NCI-H82 treated with DMSO at 0.1 percent for 48 hours (cell line): ENCODE results near the gene CORO1A.
"Not testable (repeated sequence)": the region's sequence is repeated elsewhere in the genome, so short reads cannot be mapped to it uniquely, and the experiment has no call there.

Experiments used
- DNase-seq: peaks from one replicate; lab custom pipeline; 2025; ENCODE audit not compliant: unreplicated experiment; lab: John Stamatoyannopoulos, UW

Gene CORO1A

DNA sequence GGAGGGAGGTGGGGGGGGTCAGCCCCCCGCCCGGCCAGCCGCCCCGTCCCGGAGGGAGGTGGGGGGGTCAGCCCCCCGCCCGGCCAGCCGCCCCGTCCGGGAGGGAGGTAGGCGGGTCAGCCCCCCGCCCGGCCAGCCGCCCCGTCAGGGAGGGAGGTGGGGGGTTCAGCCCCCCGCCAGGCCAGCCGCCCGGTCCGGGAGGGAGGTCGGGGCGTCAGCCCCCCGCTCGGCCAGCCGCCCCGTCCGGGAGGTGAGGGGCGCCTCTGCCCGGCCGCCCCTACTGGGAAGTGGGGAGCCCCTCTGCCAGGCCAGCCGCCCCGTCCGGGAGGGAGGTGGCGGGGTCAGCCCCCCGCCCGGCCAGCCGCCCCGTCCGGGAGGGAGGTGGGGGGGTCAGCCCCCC, 14.0 kb upstream of the CORO1A start:
- DNase-seq = not testable (repeated sequence)

DNA sequence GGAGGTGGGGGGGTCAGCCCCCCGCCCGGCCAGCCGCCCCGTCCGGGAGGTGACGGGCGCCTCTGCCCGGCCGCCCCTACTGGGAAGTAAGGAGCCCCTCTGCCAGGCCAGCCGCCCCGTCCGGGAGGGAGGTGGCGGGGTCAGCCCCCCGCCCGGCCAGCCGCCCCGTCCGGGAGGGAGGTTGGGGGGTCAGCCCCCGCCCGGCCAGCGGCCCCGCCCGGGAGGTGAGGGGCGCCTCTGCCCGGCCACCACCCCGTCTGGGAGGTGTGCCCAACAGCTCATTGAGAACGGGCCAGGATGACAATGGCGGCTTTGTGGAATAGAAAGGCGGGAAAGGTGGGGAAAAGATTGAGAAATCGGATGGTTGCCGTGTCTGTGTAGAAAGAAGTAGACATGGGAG, 13.3 kb upstream of the CORO1A start:
- not testable (repeated sequence) for DNase-seq

- no peak for DNase-seq
Observed at GRCh38 chr16:30173054-30173453, 10.3 kb upstream of the CORO1A start.

DNA sequence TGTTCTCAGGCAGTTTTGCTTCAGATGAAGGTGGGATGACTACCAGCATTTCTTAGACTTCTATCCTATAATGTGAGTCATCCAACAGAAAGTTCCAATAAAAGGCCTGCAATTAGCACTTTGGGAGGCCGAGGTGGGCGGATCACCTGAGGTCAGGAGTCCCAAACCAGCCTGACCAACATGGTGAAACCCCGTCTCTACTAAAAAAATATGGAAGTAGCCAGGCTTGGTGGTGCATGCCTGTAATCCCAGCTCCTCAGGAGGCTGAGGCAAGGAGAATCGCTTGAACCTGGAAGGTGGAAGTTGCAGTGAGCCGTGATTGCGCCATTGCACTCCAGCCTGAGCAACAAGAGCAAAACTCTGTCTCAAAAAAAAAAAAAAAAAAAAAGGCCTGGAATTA, 6.5 kb upstream of the CORO1A start:
- DNase-seq = not testable (repeated sequence)

GRCh38 chr16:30179195-30179594, 4.2 kb upstream of the CORO1A start:
- DNase-seq = no peak

- DNase-seq = no peak
Observed at GRCh38 chr16:30179931-30180330, 3.5 kb upstream of the CORO1A start.

- no peak for DNase-seq
Observed at GRCh38 chr16:30180741-30181140, 2.7 kb upstream of the CORO1A start.

DNA sequence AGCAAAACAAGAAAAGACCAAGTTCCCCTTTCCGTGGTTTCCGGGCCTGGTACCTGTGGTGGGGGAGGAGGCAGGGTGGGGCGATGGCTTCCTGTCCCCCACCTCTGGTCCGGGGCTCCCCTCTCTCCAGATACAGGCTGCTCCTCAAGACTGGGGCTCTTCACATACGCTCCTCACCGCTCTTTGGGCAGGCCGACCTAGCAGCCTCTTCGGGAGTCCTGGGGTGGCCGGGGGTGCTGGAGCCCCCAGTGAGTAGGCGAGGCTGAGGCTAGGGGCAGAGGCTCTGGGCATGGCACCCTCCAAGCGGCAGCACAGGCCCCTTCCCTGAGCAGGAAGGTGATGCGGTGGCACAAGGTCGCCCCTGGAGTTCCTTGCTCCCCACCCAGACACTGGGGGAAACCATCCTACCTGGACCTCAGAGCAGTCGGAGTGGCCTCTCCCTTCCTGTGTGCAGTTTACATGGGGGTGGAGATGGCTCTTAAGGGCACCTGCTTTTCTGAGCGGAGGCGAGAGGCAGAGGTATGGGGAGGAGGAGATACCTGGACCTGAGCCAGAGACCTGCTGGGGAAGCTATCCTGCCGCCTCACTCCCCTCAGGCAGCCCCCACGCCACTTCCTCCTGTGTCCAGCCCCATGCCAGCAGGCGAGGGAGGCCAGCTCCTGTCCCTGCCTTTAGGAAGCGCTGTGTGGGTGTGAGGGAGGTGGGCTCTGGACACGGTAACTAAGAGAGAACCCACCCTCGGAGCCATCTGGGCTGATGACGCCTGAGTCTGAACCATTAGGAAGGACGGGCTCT, 891 bp downstream of the CORO1A start:
- DNase-seq = no peak

DNA sequence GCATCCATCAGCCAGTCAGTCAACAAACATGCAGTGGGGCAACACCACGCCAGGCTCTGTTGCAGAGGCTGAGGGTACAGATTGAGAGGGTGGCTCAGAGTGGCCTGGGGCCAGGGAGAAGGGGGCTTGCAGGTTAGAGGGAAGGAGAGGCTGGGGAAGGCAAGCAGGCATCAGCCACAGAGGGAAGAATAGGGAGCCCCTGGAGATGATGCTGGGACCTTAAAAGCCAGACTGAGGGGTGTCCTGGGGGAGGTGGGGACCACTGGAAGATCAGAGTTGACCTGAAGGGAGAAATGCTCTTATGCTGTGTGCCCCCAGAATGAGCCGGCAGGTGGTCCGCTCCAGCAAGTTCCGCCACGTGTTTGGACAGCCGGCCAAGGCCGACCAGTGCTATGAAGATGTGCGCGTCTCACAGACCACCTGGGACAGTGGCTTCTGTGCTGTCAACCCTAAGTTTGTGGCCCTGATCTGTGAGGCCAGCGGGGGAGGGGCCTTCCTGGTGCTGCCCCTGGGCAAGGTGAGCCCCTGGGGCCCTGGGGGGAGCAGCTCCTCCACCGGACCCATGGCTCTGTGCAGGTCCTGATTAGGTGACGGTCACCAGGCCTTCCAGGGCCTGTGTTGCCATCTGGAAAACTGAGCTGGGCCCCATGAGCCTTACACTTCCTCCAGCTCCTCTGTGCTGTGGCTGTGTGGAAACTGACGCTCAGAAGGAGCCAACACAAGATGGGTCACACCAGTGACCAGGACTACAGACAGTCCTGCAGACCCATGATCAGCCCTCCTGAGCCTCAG, 1.7 kb downstream of the CORO1A start:
- no peak for DNase-seq

- DNase-seq = no peak
Observed at GRCh38 chr16:30185683-30186421, 2.5 kb downstream of the CORO1A start.

DNA sequence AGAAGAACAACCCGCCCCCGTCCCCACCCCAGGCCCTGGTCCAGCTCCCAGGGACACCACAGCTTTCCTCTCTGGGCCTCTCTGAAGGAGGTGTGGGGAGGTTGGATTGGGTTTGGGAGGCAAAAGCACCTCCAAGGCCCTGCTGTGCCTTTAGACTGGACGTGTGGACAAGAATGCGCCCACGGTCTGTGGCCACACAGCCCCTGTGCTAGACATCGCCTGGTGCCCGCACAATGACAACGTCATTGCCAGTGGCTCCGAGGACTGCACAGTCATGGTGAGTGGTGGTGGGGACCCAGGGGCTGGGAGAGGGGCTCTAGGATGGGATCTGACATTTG, 3.0 kb downstream of the CORO1A start:
- DNase-seq = no peak

DNA sequence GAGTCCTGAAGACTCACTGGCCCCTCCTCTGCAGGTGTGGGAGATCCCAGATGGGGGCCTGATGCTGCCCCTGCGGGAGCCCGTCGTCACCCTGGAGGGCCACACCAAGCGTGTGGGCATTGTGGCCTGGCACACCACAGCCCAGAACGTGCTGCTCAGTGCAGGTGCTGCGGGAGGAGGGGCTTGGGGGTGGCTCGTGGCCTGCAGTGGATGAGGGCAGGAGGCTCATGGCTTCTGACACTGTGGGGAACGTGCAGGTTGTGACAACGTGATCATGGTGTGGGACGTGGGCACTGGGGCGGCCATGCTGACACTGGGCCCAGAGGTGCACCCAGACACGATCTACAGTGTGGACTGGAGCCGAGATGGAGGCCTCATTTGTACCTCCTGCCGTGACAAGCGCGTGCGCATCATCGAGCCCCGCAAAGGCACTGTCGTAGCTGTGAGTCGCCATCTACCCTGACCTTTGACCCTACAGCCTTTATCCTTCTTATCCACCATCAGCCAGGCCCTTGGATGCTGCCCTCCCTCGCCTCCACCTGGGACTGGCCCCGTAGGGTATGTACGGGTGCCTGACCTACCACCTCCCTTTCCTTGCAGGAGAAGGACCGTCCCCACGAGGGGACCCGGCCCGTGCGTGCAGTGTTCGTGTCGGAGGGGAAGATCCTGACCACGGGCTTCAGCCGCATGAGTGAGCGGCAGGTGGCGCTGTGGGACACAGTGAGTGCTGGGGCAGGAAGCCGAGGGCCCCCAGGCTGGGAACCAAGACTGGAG, 3.6 kb downstream of the CORO1A start:
- no peak for DNase-seq

- no peak for DNase-seq
Observed at GRCh38 chr16:30187556-30187865, 4.1 kb downstream of the CORO1A start.

DNA sequence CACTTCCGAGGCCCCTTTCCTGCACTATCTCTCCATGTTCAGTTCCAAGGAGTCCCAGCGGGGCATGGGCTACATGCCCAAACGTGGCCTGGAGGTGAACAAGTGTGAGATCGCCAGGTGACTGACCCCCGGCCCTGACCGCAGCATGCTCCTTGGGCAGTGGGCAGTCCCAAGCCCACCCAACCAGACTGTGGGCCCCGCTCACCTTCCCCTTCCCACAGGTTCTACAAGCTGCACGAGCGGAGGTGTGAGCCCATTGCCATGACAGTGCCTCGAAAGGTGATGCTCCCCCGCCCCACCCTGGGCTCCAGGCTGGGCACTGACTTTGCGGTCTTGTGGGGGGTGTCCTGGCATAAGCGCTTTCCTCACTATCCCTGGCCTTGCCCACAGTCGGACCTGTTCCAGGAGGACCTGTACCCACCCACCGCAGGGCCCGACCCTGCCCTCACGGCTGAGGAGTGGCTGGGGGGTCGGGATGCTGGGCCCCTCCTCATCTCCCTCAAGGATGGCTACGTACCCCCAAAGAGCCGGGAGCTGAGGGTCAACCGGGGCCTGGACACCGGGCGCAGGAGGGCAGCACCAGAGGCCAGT, 4.7 kb downstream of the CORO1A start:
- DNase-seq = no peak

- DNase-seq = not testable (repeated sequence)
Observed at GRCh38 chr16:30191158-30191557, 7.8 kb downstream of the CORO1A start.

DNA sequence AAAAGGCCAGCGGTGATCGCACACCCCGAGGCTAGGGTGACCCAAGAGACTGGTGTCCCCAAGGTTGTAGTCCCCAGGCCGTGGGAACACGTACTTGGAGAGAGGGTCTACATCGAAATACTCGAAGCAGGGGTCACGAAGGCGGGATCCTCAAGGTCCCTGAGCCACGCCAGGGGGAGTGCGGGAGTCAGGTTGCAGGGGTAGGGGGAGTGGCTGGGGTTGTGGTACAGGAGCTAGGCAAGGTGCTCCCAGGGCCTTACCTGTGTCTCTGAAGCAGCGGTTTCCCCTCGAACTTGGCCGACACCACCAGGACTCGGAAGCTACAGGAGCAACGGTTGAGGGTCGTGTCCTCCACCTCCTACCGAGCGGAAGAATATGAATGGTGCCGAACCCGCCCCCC, 9.7 kb downstream of the CORO1A start:
- DNase-seq = not testable (repeated sequence)

DNA sequence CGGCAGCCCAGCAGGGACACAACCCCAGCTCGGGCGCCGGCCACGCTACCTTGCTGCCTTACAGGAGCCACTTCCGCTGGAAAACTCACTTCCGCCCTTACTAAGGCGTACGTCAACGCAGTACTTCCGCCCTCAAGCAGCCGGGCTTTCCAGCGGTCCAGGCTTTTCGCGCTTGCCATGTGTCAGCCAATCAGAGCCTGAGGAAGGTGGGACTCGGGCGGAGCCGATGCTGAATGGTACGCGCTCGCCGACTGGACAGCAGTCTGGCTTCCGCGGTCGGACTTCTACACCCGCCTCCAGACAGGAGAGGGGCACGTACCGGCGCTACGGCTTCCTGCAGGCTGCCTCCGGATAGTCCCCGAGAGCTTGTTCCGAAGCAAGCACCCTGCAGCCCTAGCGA, 10.2 kb downstream of the CORO1A start, which contains the start of the genes BOLA2B and SLX1A:
BOLA2B (minus strand) TSS at position 52 of the 400 bp plus-strand sequence. CDS start 71 bp downstream, outside the sequence.
SLX1A (plus strand) TSS at position 261 of the 400 bp plus-strand sequence. CDS start 210 bp downstream, outside the sequence.
- not testable (repeated sequence) for DNase-seq

DNA sequence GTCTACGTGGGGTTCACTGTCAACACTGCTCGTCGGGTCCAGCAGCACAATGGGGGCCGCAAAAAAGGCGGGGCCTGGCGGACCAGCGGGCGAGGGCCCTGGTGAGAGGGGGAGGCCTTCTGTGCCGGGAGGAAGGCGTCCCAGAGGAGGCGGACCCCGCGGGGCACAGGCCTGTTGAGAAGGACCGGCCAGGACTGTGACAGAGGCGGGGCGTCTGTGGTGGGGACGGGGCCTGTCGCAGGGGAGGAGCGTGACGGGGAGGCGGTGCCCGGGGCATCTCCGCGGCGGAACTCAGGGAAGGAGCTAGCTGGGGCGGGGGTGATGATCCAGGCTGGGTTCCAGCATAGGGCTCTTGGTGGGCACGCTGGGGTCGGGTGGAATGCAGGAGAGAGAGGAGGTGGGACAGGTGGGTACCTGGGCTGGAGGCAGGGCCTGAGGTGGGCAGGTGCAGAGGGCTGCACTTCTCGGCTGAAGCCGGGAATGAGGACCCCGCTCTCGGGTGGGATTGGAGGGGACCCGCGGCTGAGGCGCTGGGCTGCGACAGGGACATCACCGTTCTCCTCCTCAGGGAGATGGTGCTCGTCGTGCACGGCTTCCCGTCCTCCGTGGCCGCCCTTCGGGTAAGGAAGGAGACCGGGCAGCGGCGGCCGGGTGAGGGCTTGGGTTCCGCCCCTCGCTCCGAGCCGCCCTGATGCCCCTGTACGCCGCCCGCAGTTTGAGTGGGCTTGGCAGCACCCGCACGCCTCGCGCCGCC, 10.9 kb downstream of the CORO1A start:
- DNase-seq = not testable (repeated sequence)

DNA sequence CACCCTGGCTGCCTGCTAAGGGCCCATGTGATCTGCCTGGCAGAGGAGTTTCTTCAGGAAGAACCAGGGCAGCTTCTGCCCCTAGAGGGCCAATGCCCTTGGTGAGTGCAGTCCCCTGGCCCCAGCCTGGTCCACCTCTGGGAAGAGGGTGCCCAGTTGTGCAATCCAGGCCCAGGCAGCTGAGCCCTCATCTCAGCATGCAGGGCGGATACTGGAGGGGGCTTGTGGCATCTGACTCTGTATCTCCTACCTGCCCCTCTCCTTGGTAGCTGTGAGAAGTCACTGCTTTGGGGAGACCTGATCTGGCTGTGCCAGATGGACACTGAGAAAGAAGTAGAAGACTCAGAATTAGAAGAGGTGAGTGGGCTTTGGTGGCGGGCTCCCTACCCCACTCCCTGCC, 13.6 kb downstream of the CORO1A start:
- not testable (repeated sequence) for DNase-seq

GRCh38 chr16:30199049-30199448, 15.6 kb downstream of the CORO1A start, which contains the start of gene SULT1A3:
TSS of gene SULT1A3 (plus strand) at chr16:30199255. CDS start at chr16:30200729, 1,474 bp downstream.
- DNase-seq = not testable (repeated sequence)
